Keratinocyte (primary cell): ENCODE results near the gene RAMP1.

Source experiments
- CTCF ChIP-seq, 3 experiments: IDR thresholded peaks in 1 of 3; conservative IDR thresholded peaks in 1 of 3; optimal IDR thresholded peaks in 1 of 3; 2 replicates in 2 of 3; 3 replicates in 1 of 3; pipeline versions ENCODE3 to v1.5.1; 2011; ENCODE audit warnings: low read length in 3 of 3, mild to moderate bottlenecking in 3 of 3, moderate library complexity in 2 of 3, control low read depth in 1 of 3, inconsistent platforms in 1 of 3; ENCODE audit not compliant: insufficient read depth in 2 of 3; ENCODE audit errors: extremely low read depth in 1 of 3
- EZH2 ChIP-seq: IDR thresholded peaks from one replicate; pipeline ENCODE4 v1.6.1; 2012; ENCODE audit warnings: inconsistent platforms, mild to moderate bottlenecking, low read length, moderate library complexity

- TF ChIP-seq CTCF (optimal IDR thresholded peaks at IDR 0.05 in 1 of 3, IDR thresholded peaks at IDR 0.05 in 1 of 3, conservative IDR thresholded peaks at IDR 0.05 in 1 of 3; ENCODE audit: extremely low read depth in 1 of 3, insufficient read depth in 2 of 3, low read length in 3 of 3): no peak
- TF ChIP-seq EZH2: no peak
Observed at GRCh38 chr2:237904831-237905599, 45.6 kb downstream of the RAMP1 start.
